T-helper 17 cell (primary cell): ENCODE data around the gene KLHDC9. TPM values are rescaled to one million over a fixed set of nuclear protein-coding genes. Genes with fewer than 3 reads are reported as not detected.
"Not testable (repeated sequence)": the region's sequence is repeated elsewhere in the genome, so short reads cannot be mapped to it uniquely, and the experiment has no call there.

Experiments used
- ATAC-seq: fragments of 150-1000 bp; cut with Tn5 transposase; 2 replicates; pipeline ENCODE4 v1.10.0; 2021; ENCODE audit warnings: mild to moderate bottlenecking, moderate library complexity
- DNase-seq, 3 donors: peaks; one replicate each; pipeline versions ENCODE4 v3.0.0 to v3.0.0-alpha.2; 2020 to 2021
- H3K9me3 ChIP-seq: one replicate; pipeline ENCODE4 v1.7.0; 2013; ENCODE audit warnings: low read length, mild to moderate bottlenecking; ENCODE audit not compliant: control insufficient read depth, poor library complexity, severe bottlenecking
- H3K27ac Mint-ChIP-seq: one replicate; pipeline ENCODE4 v1.8.0; 2022; ENCODE audit warnings: mild to moderate bottlenecking, moderate library complexity, mixed read lengths
- H3K27me3 Mint-ChIP-seq: one replicate; pipeline ENCODE4 v1.8.0; 2022; ENCODE audit warnings: mixed read lengths
- H3K36me3 Mint-ChIP-seq: one replicate; pipeline ENCODE4 v1.8.0; 2022; ENCODE audit warnings: low read depth, mixed read lengths
- H3K4me1 Mint-ChIP-seq: one replicate; pipeline ENCODE4 v1.8.0; 2022; ENCODE audit warnings: mild to moderate bottlenecking, mixed read lengths
- H3K4me3 Mint-ChIP-seq: one replicate; pipeline ENCODE4 v1.8.0; 2022; ENCODE audit warnings: mild to moderate bottlenecking, moderate library complexity, mixed read lengths
- total RNA-seq, 4 donors: library from RNA in 2 of 4; stranded (reverse) in 2 of 4; gene quantifications; one replicate each; pipeline ENCODE4 v1.2.3 and lab custom pipeline; 2022 to 2026

KLHDC9 gene
- total RNA-seq, 2 donors from 2014 or later = 0.57 TPM; not detected in 1

DNA sequence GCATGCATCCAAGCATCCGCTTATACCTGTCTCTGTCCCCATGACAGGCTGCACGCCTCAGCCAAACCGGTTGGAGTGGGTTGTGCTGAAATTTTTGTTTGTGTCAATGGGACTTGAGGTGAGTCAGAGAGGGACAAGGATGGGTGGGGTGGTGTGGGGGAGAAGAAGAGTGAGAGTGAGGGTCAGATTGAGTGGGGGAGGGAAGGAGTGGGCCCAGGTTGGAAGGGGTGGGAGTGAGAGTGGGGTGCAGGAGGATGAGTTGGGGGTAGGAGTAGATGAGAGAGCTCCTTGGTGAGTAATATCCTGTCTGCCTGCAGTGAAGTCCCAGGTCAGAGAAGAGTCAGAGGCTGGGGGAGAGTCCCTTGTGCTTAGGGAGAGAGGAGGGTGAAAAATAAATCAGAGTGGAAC is 5.5 kb upstream of the KLHDC9 start:
- no peak for DNase-seq

DNA sequence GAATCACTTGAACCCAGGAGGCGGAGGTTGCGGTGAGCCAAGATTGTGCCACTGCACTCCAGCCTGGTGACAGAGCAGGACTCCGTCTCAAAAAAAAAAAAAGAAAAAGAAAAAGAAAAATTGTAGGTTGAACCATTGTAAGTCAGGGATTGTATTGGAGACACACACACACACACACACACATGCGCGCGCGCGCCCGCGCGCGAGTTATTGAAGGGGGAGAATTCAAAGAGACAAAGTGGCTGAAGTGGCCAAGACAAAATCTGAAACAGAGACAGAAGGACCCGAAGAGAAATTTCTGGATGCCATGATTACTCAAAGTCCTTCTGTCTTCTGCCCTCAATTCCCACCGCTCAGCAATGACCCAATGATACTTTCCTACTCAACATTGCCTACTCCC is 3.7 kb upstream of the KLHDC9 start:
- ATAC-seq = no peak

More for the DNA sequence above, 5.5 kb upstream of the KLHDC9 start:
- H3K9me3 ChIP-seq = no peaks in the 10 kb centered on the region
- no peaks in the 10 kb centered on the region for H3K36me3 Mint-ChIP-seq
- no peak overlapping the region for H3K27ac Mint-ChIP-seq
- H3K4me1 Mint-ChIP-seq = peaks cover 15% of the 10 kb centered on the region
- no peak overlapping the region for H3K4me3 Mint-ChIP-seq
- peak; percentile 41 for ATAC-seq
- no peaks in the 10 kb centered on the region for H3K27me3 Mint-ChIP-seq

DNA sequence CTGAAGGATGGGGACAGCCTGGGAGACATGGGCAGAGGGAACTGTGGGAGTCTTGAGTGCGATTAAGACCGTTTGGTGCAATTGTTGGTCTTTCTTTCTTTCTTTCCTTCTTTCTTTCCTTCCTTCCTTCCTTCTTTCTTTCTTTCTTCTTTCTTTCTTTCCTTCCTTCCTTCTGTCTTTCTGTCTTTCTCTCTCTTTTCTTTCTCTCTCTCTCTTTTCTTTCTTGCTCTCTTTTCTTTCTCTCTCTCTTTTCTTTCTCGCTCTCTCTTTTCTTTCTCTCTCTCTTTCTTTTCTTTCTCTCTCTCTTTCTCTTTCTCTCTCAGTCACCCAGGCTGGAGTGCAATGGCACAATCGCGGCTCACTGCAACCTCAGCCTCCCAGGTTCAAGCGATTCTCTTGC is 2.9 kb upstream of the KLHDC9 start:
- DNase-seq (no peak), ATAC-seq (no peak)
- peak overlapping the region; percentile 59 for H3K27ac Mint-ChIP-seq
- no peaks in the 10 kb centered on the region for H3K27me3 Mint-ChIP-seq
- no peaks in the 10 kb centered on the region for H3K36me3 Mint-ChIP-seq
- peak overlapping the region; percentile 19 for H3K4me3 Mint-ChIP-seq
- H3K4me1 Mint-ChIP-seq = peaks cover 24% of the 10 kb centered on the region
- no peaks in the 10 kb centered on the region for H3K9me3 ChIP-seq

More for the DNA sequence above, 3.7 kb upstream of the KLHDC9 start:
- no peak for DNase-seq
- Mint-ChIP-seq H3K36me3 (no peaks in the 10 kb centered on the region), H3K4me3 (no peak overlapping the region), H3K27me3 (no peaks in the 10 kb centered on the region), H3K27ac (no peak overlapping the region), H3K4me1 (peaks cover 24% of the 10 kb centered on the region)
- H3K9me3 ChIP-seq = no peaks in the 10 kb centered on the region

GRCh38 chr1:161096015-161096414 is 2.1 kb upstream of the KLHDC9 start:
- Mint-ChIP-seq H3K4me3 (no peak overlapping the region), H3K27ac (peak overlapping the region; percentile 97), H3K27me3 (no peaks in the 10 kb centered on the region), H3K4me1 (peaks cover 22% of the 10 kb centered on the region), H3K36me3 (no peaks in the 10 kb centered on the region)
- H3K9me3 ChIP-seq = no peaks in the 10 kb centered on the region
- no peak for ATAC-seq
- DNase-seq = no peak

GRCh38 chr1:161096530-161096929 is 1.6 kb upstream of the KLHDC9 start:
- peaks cover 22% of the 10 kb centered on the region for H3K4me1 Mint-ChIP-seq
- ATAC-seq (no peak), DNase-seq (no peak)
- no peaks in the 10 kb centered on the region for H3K36me3 Mint-ChIP-seq
- H3K27me3 Mint-ChIP-seq = no peaks in the 10 kb centered on the region
- no peaks in the 10 kb centered on the region for H3K9me3 ChIP-seq
- H3K4me3 Mint-ChIP-seq = peak overlapping the region; percentile 86
- H3K27ac Mint-ChIP-seq = peak overlapping the region; percentile 97

GRCh38 chr1:161099090-161099802 is 1.1 kb downstream of the KLHDC9 start:
- no peaks in the 10 kb centered on the region for H3K9me3 ChIP-seq
- no peak for DNase-seq
- no peaks in the 10 kb centered on the region for H3K27me3 Mint-ChIP-seq

GRCh38 chr1:161100556-161100955 is 2.4 kb downstream of the KLHDC9 start:
- Mint-ChIP-seq H3K27ac (no peak overlapping the region), H3K27me3 (no peaks in the 10 kb centered on the region), H3K4me3 (no peak overlapping the region), H3K36me3 (peaks cover 5% of the 10 kb centered on the region), H3K4me1 (peaks cover 26% of the 10 kb centered on the region)
- no peaks in the 10 kb centered on the region for H3K9me3 ChIP-seq
- ATAC-seq = no peak
- no peak for DNase-seq

More at GRCh38 chr1:161099090-161099802, 1.1 kb downstream of the KLHDC9 start:
- peaks cover 22% of the 10 kb centered on the region for H3K4me1 Mint-ChIP-seq
- H3K4me3 Mint-ChIP-seq = peak overlapping the region; percentile 86
- ATAC-seq = no peak
- H3K36me3 Mint-ChIP-seq = peaks cover 3% of the 10 kb centered on the region
- H3K27ac Mint-ChIP-seq = peak overlapping the region; percentile 97

DNA sequence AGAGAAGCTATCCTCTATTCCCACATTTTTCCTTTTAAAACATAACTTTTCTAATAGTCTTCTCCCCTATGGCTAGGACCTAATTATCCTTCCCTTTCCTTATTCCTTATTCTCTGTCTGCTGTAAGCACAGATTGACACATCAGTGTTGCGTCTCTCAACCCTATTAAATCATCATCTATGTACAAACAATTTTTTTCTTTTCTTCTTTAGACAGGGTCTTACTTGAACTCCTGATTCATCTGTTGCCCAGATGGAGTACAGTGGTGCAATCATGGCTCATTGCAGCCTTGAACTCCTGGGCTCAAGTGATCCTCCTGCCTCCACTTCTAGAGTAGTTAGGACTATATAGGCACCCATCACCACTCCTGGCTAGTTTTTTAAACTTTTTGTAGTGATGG is 8.3 kb downstream of the KLHDC9 start:
- no peaks in the 10 kb centered on the region for H3K27me3 Mint-ChIP-seq
- ATAC-seq = no peak
- no peak overlapping the region for H3K4me3 Mint-ChIP-seq
- no peak for DNase-seq
- H3K4me1 Mint-ChIP-seq = peaks cover 10% of the 10 kb centered on the region
- peaks cover 9% of the 10 kb centered on the region for H3K36me3 Mint-ChIP-seq
- H3K27ac Mint-ChIP-seq = peak overlapping the region; percentile 89
- H3K9me3 ChIP-seq = no peaks in the 10 kb centered on the region

- H3K9me3 ChIP-seq = no peaks in the 10 kb centered on the region
- Mint-ChIP-seq H3K4me1 (peaks cover 30% of the 10 kb centered on the region), H3K36me3 (peaks cover 6% of the 10 kb centered on the region), H3K27me3 (no peaks in the 10 kb centered on the region), H3K27ac (no peak overlapping the region), H3K4me3 (no peak overlapping the region)
- ATAC-seq (no peak), DNase-seq (no peak)
Measured at GRCh38 chr1:161111117-161111516, 13.0 kb downstream of the KLHDC9 start.

- no peak for ATAC-seq
- no peaks in the 10 kb centered on the region for H3K27me3 Mint-ChIP-seq
Measured at GRCh38 chr1:161111527-161111926, 13.4 kb downstream of the KLHDC9 start.

GRCh38 chr1:161113915-161114314 is 15.8 kb downstream of the KLHDC9 start:
- DNase-seq = no peak
- H3K9me3 ChIP-seq = no peaks in the 10 kb centered on the region
- peaks cover 41% of the 10 kb centered on the region for H3K4me1 Mint-ChIP-seq
- H3K4me3 Mint-ChIP-seq = no peak overlapping the region
- H3K27ac Mint-ChIP-seq = peak overlapping the region; percentile 84
- ATAC-seq = no peak
- no peaks in the 10 kb centered on the region for H3K27me3 Mint-ChIP-seq
- H3K36me3 Mint-ChIP-seq = peaks cover 4% of the 10 kb centered on the region

More at GRCh38 chr1:161111527-161111926, 13.4 kb downstream of the KLHDC9 start:
- no peak for DNase-seq
- no peak overlapping the region for H3K27ac Mint-ChIP-seq
- peaks cover 6% of the 10 kb centered on the region for H3K36me3 Mint-ChIP-seq
- peaks cover 33% of the 10 kb centered on the region for H3K4me1 Mint-ChIP-seq
- H3K9me3 ChIP-seq = no peaks in the 10 kb centered on the region
- no peak overlapping the region for H3K4me3 Mint-ChIP-seq

DNA sequence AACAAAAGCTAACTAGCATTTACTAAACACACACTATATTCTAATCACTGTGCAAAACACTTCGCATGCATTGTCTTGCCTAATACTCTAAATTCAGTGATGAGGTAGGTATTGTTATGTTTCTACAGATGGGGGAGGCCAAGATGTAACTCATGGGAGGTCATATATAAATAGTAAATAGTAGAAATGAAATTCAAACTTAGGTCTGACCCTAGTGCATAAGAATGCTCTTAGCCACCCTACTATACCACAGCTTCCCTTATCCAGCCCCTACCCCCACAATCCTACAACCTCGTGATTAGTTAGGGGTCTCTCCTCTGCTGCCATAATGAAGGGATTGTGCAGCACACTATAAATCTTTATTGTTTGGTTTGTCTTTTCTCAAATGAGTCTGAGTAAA is 16.4 kb downstream of the KLHDC9 start:
- no peaks in the 10 kb centered on the region for H3K27me3 Mint-ChIP-seq
- H3K36me3 Mint-ChIP-seq = peaks cover 3% of the 10 kb centered on the region
- no peak for ATAC-seq
- no peaks in the 10 kb centered on the region for H3K9me3 ChIP-seq
- no peak overlapping the region for H3K4me3 Mint-ChIP-seq
- peak overlapping the region; percentile 84 for H3K27ac Mint-ChIP-seq
- H3K4me1 Mint-ChIP-seq = peaks cover 45% of the 10 kb centered on the region
- no peak for DNase-seq

DNA sequence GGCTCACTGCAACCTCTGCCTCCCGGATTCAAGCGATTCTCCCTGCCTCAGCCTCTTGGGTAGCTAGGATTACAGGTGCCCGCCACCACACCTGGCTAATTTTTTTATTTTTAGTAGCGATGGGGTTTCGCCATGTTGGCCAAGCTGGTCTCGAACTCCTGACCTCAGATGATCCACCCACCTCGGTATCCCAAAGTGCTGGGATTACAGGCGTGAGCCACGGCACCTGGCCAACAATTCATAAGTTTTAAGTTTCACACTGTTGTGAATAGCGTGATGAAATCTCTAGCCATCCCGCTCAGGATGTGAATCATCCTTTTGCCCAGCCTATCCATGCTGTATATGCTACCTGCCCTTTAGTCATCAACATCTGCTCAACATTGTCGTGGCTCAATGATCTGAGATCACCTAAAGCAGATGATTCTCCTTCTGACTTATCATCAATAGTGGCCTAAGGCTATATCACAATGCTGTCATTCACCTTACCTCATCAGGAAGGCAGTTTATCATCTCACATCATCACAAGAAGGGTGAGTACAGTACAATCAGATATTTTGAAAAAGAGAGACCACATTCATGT is 17.1 kb downstream of the KLHDC9 start:
- no peak for DNase-seq
- H3K9me3 ChIP-seq = no peaks in the 10 kb centered on the region
- H3K4me1 Mint-ChIP-seq = peaks cover 49% of the 10 kb centered on the region
- peak overlapping the region; percentile 84 for H3K27ac Mint-ChIP-seq
- peaks cover 3% of the 10 kb centered on the region for H3K36me3 Mint-ChIP-seq
- H3K4me3 Mint-ChIP-seq = no peak overlapping the region
- ATAC-seq = no peak
- H3K27me3 Mint-ChIP-seq = no peaks in the 10 kb centered on the region

DNA sequence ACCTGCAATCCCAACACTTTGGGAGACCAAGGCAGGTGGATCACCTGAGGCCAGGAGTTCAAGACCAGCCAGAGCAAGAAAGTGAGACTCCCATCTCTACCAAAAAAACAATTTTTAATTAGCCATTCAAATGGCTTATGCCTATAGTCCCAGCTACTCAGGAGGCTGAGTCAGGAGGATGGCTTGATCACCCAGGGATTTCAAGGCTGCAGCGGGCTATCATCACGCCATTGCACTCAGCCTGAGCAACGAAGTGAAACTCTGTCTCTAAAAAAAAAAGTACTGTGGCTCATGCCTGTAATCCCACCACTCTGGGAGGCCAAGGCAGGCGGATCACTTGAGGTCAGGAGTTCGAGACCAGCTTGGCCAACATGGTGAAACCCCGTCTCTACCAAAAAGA is 17.8 kb downstream of the KLHDC9 start:
- Mint-ChIP-seq H3K4me3 (peak overlapping the region; percentile 53), H3K27ac (peak overlapping the region; percentile 94), H3K4me1 (peaks cover 51% of the 10 kb centered on the region)
- not testable (repeated sequence) for DNase-seq, H3K36me3 Mint-ChIP-seq, ATAC-seq, H3K9me3 ChIP-seq, H3K27me3 Mint-ChIP-seq
